Activated CD8-positive, alpha-beta memory T cell treated with anti-CD3 and anti-CD28 coated beads, Interleukin-2, amount 50 U/mL, for 4 hours (primary cell): ENCODE results near the gene DDX54.
"Not testable (repeated sequence)": the region's sequence is repeated elsewhere in the genome, so short reads cannot be mapped to it uniquely, and the experiment has no call there.

Experiments
- DNase-seq: peaks from one replicate; pipeline ENCODE4 v3.0.0-alpha.2; 2020

Gene DDX54

DNA sequence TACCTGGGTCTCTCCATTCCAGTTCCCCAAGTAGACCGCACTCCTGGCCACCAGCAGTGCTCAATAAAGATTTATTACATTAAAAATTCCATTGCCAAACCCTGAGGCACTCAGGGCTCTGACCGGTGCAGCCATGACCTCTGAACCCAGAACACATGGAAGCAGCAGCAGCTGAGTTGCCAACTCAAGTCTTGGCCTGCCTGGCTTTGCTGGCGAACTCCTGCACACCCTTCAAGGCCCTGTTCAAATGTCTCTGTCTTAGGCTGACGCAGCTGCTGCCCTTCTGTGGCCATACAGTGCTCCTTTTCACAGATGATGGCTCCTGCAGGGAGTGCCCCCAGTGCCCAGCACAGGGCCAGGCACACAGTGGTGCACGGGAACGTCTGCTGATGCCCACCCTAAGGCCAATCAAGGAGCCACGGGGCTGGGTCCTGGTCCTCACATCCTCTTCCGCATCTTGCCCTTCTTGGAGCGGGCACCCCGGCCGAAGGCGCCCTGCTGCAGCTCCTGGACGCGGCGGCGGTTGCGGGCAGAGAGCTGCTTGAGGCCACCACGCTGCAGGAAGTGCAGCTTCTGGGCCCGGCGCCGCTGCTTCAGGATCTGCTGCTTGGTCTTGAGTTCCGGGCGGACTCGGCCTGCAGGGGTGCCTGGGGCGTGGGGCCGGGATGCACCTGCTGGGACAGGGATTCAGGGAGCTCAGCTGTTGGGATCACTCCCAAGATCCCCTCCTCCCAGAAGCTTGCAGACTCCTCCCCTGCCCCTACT is 26.7 kb downstream of the DDX54 start:
- no peak for DNase-seq

- DNase-seq: no peak
These were observed 27.9 kb downstream of the DDX54 start for GRCh38 chr12:113157218-113157859.

DNA sequence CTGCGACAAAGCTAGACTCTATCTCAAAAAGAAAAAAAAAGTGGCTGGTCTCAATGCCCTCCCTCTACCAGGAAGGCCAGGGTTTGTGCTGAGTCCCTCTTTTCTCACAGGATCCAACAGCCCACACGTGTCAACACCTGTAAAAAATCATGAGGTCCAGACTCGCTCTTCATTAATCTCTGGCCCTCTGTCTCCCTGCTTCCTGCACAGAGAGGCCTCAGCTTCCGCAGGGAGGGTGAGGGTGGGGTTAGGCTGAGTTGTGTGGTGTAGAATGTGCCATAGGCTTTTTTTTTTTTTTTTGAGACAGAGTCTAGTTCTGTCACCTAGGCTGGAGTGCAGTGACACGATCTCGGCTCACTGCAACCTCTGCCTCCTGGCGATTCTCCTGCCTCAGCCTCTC is 29.6 kb downstream of the DDX54 start:
- DNase-seq: no peak

- DNase-seq: no peak
These were observed 30.2 kb downstream of the DDX54 start for GRCh38 chr12:113155060-113155459.

- DNase-seq: no peak
These were observed 30.8 kb downstream of the DDX54 start for GRCh38 chr12:113154351-113154973.

- DNase-seq: peak; percentile 58
These were observed 32.2 kb downstream of the DDX54 start for GRCh38 chr12:113152835-113153814.

GRCh38 chr12:113152196-113152834 is 33.0 kb downstream of the DDX54 start:
- no peak for DNase-seq

- no peak for DNase-seq
These were observed 33.6 kb downstream of the DDX54 start for GRCh38 chr12:113151655-113152054.

- DNase-seq: no peak
These were observed 35.7 kb downstream of the DDX54 start, which contains the start of gene CFAP73 for GRCh38 chr12:113149361-113150150. Gene CFAP73 (plus strand): TSS chr12:113149724. CDS start chr12:113149858, 134 bp downstream.

GRCh38 chr12:113146999-113147398 is 38.3 kb downstream of the DDX54 start:
- DNase-seq: no peak

GRCh38 chr12:113145720-113146551 is 39.3 kb downstream of the DDX54 start:
- DNase-seq: no peak

GRCh38 chr12:113144806-113145205 is 40.5 kb downstream of the DDX54 start:
- DNase-seq: no peak

GRCh38 chr12:113143959-113144358 is 41.3 kb downstream of the DDX54 start:
- no peak for DNase-seq

GRCh38 chr12:113142886-113143332 is 42.4 kb downstream of the DDX54 start:
- no peak for DNase-seq

DNA sequence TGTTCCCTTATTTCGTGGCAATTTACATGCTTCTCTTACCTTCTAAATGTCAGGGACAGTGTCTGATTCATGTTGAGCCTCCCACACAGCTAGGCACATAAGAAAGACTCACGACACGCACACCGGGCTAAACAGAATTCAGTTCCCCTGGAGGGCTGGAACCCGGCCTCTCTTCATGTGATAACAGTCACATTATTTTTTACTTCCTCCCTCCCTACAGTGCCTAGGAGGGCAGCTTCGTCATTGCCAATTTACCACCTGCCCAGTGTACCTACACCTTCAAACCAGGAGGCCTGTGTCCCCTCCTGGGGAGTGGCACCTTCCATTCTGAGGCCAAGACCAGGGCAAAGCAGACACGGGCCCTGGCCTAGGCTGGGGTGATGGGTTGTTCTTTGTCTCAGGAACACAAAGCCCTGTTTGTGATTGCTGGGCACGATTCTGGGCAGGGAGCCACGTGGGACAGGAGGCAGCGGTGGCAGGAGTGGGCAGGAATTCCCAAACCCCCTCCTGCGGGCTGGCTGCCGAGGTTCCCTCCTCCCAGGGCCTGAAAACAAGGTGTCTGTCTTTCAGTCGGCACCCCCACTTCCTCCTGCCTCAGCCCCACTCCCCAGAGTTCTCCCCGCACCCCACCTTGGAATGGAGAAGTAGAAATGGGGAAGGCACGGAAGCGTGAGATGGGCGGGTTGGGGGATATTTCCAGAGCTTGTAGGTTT is 42.9 kb downstream of the DDX54 start:
- DNase-seq: no peak

- DNase-seq: not testable (repeated sequence)
These were observed 43.6 kb downstream of the DDX54 start for GRCh38 chr12:113141716-113142115.

GRCh38 chr12:113140706-113141105 is 44.6 kb downstream of the DDX54 start:
- no peak for DNase-seq

GRCh38 chr12:113138826-113139225 is 46.5 kb downstream of the DDX54 start:
- no peak for DNase-seq
